NCI-H1417 (cell line): ENCODE measurements around the gene TPGS1.

ENCODE experiments used
- DNase-seq, 3 experiments: peaks; one replicate each; lab custom pipeline; 2025; lab: John Stamatoyannopoulos, UW

Gene TPGS1

GRCh38 chr19:495402-496111, 11.7 kb upstream of the TPGS1 start:
- peak in 2 of 3 experiments; percentile 46 to 58 for DNase-seq

- no peak for DNase-seq
These were observed 11.1 kb upstream of the TPGS1 start, which contains the start of gene MADCAM1 for GRCh38 chr19:496112-496665. MADCAM1 (plus strand) TSS chr19:496486; CDS start chr19:496500, 14 bp downstream.

DNA sequence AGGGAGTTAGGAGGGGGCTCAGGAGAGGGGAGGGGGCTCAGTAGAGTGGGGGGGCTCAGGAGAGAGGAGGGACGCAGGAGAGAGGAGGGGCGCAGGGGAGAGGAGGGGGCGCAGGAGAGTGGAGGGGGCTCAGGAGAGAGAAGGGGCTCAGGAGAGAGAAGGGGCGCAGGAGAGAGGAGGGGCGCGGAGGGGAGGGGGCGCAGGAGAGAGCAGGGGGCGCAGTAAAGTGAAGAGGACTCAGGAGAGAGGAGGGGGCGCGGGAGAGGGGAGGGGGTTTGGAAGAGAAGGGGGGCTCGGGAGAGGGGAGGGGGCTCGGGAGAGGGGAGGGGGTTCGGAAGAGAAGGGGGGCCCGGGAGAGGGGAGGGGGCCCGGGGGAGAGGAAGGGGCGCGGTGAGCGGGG, 10.3 kb upstream of the TPGS1 start:
- DNase-seq, result no peak

- no peak for DNase-seq
These were observed 9.8 kb upstream of the TPGS1 start for GRCh38 chr19:497491-497868.

DNA sequence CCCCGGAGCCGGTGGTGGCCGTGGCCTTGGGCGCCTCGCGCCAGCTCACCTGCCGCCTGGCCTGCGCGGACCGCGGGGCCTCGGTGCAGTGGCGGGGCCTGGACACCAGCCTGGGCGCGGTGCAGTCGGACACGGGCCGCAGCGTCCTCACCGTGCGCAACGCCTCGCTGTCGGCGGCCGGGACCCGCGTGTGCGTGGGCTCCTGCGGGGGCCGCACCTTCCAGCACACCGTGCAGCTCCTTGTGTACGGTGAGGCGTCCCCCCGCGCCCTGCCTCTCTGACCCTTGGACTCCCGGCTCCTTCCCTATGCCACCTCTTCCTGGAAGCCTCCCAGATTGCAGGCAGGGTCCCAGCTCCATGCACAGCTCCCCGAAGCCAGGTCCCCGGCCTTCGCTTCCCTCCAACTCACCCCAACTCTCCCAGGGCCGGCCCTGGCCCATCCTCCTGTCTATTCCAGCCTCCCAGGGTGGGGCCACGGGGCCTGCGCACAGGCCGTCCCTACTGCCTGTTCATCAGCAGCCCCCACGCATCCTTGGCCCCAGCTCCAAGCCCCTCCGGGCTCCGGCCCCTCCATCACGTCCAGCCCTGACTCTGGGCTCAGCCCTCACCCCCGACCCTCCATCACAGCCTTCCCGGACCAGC, 9.3 kb upstream of the TPGS1 start:
- DNase-seq, result no peak

GRCh38 chr19:498511-498891, 8.8 kb upstream of the TPGS1 start:
- no peak for DNase-seq

GRCh38 chr19:498977-499623, 8.2 kb upstream of the TPGS1 start:
- DNase-seq, result no peak

- DNase-seq, result no peak
These were observed 5.7 kb upstream of the TPGS1 start for GRCh38 chr19:501646-502045.

DNA sequence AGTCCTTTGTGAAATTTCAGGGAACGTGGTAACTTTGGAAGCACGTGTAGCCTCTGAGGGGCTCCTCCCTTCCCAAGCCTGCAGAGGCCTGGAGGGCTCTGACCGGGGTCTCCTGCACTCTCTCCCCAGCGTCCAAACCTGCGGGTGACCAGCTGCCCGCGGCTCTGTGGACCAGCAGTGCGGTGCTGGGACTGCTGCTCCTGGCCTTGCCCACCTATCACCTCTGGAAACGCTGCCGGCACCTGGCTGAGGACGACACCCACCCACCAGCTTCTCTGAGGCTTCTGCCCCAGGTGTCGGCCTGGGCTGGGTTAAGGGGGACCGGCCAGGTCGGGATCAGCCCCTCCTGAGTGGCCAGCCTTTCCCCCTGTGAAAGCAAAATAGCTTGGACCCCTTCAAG, 2.7 kb upstream of the TPGS1 start:
- no peak for DNase-seq

DNA sequence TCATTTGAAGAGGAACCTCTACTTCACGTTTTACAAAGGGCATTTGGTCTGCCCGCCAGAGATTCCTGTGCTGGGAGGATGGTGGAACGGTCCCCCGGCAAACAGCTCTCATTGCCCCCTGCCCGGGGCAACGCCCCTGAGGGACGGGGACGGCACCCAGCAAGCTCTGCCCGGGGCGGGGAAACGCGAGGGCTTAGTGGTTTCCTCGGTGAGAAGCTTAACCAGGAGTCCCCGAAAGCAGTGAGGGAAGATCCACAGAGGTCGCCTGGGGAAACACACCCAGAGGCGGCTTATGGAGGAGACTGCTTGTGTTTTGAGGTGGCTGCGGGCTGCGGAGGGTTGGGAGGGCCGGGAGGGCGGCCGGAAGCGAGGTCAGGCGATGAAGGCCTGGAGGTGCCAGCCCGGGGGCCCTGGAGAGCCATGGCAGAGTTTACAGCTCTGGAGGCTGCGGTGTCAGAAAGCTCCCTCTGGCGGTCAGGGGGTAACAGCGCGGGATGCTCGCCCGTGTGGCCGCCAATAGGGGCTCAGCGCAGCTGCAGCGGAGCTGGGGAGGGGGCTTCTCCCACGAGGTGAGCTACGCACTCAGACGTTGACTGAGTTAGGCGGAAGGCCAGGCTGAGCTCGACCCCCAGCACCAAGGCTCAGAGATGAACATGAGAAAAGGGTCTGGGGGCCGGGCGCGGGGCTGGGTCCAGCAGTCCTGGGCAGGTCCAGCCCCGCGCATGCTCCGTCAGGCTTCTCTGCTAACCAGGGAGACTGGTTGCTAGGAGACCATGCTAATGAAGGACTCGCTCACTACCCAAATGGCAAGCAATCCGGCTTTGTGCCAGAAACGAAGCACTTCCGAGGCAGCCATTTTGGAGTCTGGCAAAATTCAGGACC, 652 bp upstream of the TPGS1 start:
- DNase-seq, result peak; percentile 99 to 100 (median 100)

GRCh38 chr19:508204-509150, 1.2 kb downstream of the TPGS1 start:
- no peak for DNase-seq

GRCh38 chr19:510606-511100, 3.4 kb downstream of the TPGS1 start:
- peak; percentile 84 to 97 (median 96) for DNase-seq

DNA sequence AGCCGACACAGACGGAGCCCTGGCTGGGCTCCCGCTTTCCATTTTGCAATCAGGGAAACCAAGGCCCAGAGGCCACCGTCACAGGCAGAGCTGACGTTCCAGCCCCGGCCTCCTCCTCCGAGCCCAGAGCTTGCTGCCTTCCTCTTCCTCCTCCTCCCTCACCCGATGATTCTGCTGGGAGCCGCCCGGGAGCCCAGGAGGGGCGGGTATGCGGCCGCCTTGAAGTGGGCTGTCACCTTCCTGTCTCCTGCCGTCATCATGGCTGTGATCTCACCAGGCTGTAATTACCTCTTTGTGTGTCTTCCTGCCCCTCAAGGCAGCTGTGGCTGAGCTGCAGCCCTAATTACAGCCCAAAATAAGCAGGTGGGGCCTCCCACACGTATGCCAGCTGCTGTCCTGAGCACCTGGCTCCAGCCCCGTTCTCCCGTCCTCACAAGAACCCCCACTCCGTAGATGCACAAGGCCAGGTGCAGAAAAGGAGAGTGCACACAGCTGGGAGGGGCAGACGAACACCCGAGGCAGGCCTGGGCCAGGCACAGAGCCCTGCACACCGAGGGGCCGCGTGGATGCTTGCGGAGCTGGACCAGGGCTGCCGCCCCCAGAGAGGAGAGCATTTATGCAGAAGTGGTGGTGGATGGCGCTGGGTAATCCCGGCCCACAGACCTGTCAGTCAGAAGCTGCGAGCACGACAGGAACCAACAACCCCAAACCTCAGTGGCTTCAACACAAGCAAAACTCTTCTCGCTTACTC, 4.0 kb downstream of the TPGS1 start:
- DNase-seq, result peak; percentile 95 to 100 (median 100)

- DNase-seq, result peak; percentile 77 to 88 (median 79)
These were observed 5.5 kb downstream of the TPGS1 start for GRCh38 chr19:512547-513365.

DNA sequence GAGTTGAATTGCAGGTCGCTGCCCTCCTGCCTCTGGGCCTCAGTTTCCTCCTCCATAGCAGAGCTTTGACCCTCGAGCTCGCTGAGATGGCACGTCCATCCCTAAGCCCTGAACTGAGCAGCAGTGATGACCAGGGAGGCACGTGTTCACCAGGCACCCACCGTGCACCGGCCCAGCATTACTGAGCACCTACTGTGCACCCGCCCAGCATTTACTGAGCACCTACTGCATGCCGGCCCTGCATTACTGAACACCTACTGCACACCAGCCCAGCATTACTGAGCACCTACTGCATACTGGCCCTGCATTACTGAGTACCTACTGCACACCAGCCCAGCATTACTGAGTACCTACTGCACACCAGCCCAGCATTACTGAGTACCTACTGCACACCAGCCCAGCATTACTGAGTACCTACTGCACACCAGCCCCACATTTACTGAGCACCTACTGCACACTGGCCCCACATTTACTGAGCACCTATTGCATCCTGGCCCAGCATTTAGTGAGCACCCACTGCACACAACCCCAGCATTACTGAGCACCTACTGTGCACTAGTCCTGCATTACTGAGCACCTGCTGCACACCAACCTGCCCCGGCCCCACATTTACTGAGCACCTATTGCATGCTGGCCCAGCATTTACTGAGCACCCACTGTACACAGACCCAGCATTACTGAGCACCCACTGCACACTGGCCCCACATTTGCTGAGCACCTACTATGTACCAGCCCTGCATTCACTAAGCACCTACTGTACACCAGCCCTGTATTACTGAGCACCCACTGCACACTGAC, 6.3 kb downstream of the TPGS1 start:
- no peak for DNase-seq

DNA sequence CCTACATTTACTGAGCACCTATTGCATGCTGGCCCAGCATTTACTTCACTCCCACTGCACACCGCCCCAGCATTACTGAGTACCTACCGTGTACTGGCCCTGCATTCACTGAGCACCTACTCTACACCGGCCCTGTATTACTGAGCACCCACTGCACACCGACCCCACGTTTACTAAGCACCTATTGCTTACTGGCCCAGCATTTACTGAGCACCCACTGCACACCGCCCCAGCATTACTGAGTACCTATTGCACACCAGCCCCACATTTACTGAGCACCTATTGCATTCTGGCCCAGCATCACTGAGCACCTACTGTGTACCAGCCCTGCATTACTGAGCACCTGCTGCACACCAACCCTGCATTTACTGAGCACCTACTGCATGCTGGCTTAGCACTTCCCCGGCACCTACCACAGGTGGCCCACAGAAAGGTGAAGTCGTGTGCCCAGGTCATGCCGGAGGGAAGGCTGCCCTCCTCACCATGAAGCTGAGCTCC, 6.9 kb downstream of the TPGS1 start:
- DNase-seq, result no peak

DNA sequence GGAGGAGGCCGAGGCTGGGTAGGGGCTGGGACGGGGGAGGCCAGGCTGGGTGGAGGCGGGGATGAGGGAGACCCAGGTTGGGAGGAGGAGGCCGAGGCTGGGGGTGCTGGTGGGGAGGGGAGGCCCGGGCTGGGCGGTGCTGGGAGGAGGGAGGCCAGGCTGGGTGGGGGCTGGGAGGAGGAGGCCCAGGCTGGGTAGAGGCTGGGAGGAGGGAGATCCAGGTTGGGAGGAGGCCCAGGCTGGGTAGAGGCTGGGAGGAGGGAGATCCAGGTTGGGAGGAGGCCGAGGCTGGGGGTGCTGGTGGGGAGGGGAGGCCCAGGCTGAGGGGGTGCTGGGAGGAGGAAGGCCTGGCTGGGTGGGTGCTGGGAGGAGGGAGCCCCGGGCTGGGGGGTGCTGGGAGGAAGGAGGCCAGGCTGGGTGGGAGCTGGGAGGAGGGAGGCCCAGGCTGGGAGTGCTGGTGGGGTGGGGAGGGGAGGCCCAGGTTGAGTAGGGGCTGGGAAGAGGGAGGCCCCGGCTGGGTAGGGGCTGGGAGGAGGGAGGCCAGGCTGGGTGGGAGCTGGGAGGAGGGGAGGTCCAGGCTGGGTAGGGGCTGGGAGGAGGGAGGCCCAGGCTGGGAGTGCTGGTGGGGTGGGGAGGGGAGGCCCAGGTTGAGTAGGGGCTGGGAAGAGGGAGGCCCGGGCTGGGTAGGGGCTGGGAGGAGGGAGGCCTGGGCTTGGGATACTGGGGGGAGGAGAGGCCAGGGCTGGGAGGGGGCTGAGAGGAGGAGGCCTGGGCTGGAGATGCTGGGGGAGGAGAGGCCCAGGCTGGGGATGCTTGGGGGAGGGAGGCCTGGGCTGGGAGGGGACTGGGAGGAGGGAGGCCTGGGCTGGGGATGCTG, 10.7 kb downstream of the TPGS1 start:
- no peak for DNase-seq
